Liver (tissue), 3 donors: ENCODE data around the gene CELF2.

Experiments used
- HNF4G ChIP-seq: IDR thresholded peaks from 2 replicates; pipeline ENCODE4 v1.6.1; 2016; ENCODE audit warnings: antibody characterized with exemption
- RAD21 ChIP-seq, 2 donors: IDR thresholded peaks; 2 replicates each; pipeline ENCODE4 v1.6.1; 2016; ENCODE audit warnings: antibody characterized with exemption in 2 of 2, mild to moderate bottlenecking in 2 of 2
- RXRA ChIP-seq, 2 donors: IDR thresholded peaks; 2 replicates each; pipeline ENCODE4 v1.6.1; 2017 to 2018; ENCODE audit warnings: antibody characterized with exemption in 2 of 2, mild to moderate bottlenecking in 1 of 2
- YY1 ChIP-seq: IDR thresholded peaks from 2 replicates; pipeline ENCODE4 v1.6.1; 2016; ENCODE audit warnings: antibody characterized with exemption, mild to moderate bottlenecking
- TF ChIP-seq, protein P1 (sequence below): fragments of 150-350 bp; IDR thresholded peaks from 2 replicates; pipeline ENCODE4 v1.5.1; 2017; ENCODE audit warnings: improper control_type of control experiment, low read depth, low read length; ENCODE audit not compliant: missing input control
- TF ChIP-seq, protein P2 (sequence below): IDR thresholded peaks from 2 replicates; pipeline ENCODE4 v1.6.1; 2016; ENCODE audit warnings: antibody characterized with exemption
- TF ChIP-seq, protein P3 (sequence below): IDR thresholded peaks from 2 replicates; pipeline ENCODE4 v1.6.1; 2016; ENCODE audit warnings: antibody characterized with exemption, mild to moderate bottlenecking
- donor health status: healthy.
- donor health status: healthy.

DNA sequence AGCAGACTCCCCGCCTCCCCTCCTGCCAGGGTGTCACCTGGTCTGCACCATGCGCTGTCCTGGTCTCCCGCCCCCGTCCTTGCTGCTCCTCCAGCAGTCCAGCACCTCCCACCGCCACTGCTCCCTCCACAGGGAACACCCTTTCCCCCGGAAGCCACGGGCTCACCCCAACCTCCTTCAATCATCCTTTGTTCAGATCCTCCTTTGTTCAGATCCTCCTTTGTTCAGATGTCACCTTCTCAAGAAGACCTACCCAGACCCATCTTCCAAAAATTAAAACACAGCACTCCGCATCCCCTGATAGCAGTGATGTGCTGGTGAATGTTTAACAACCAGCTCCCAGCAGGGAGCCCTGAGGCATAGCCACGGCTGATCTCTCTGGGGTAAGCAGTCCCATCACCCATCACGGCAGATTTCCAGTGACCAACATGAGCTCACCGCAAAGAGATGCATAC lies 356.1 kb downstream of the CELF2 start:
- TF ChIP-seq RAD21 (IDR thresholded peaks at IDR 0.05) (no peak), RXRA (IDR thresholded peaks at IDR 0.05) (no peak), YY1 (no peak), HNF4G (no peak)
- TF ChIP-seq, protein P1, sequence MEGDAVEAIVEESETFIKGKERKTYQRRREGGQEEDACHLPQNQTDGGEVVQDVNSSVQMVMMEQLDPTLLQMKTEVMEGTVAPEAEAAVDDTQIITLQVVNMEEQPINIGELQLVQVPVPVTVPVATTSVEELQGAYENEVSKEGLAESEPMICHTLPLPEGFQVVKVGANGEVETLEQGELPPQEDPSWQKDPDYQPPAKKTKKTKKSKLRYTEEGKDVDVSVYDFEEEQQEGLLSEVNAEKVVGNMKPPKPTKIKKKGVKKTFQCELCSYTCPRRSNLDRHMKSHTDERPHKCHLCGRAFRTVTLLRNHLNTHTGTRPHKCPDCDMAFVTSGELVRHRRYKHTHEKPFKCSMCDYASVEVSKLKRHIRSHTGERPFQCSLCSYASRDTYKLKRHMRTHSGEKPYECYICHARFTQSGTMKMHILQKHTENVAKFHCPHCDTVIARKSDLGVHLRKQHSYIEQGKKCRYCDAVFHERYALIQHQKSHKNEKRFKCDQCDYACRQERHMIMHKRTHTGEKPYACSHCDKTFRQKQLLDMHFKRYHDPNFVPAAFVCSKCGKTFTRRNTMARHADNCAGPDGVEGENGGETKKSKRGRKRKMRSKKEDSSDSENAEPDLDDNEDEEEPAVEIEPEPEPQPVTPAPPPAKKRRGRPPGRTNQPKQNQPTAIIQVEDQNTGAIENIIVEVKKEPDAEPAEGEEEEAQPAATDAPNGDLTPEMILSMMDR = no peak
- TF ChIP-seq, protein P2, sequence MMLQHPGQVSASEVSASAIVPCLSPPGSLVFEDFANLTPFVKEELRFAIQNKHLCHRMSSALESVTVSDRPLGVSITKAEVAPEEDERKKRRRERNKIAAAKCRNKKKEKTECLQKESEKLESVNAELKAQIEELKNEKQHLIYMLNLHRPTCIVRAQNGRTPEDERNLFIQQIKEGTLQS = no peak
- TF ChIP-seq, protein P3, sequence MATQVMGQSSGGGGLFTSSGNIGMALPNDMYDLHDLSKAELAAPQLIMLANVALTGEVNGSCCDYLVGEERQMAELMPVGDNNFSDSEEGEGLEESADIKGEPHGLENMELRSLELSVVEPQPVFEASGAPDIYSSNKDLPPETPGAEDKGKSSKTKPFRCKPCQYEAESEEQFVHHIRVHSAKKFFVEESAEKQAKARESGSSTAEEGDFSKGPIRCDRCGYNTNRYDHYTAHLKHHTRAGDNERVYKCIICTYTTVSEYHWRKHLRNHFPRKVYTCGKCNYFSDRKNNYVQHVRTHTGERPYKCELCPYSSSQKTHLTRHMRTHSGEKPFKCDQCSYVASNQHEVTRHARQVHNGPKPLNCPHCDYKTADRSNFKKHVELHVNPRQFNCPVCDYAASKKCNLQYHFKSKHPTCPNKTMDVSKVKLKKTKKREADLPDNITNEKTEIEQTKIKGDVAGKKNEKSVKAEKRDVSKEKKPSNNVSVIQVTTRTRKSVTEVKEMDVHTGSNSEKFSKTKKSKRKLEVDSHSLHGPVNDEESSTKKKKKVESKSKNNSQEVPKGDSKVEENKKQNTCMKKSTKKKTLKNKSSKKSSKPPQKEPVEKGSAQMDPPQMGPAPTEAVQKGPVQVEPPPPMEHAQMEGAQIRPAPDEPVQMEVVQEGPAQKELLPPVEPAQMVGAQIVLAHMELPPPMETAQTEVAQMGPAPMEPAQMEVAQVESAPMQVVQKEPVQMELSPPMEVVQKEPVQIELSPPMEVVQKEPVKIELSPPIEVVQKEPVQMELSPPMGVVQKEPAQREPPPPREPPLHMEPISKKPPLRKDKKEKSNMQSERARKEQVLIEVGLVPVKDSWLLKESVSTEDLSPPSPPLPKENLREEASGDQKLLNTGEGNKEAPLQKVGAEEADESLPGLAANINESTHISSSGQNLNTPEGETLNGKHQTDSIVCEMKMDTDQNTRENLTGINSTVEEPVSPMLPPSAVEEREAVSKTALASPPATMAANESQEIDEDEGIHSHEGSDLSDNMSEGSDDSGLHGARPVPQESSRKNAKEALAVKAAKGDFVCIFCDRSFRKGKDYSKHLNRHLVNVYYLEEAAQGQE = no peak
